Mesothelial cell of epicardium (in vitro differentiated cells): Measurements from ENCODE around the gene FAM76A. TPM values are rescaled to one million over a fixed set of nuclear protein-coding genes. Genes with fewer than 3 reads are reported as not detected.
"Not testable (repeated sequence)": the region's sequence is repeated elsewhere in the genome, so short reads cannot be mapped to it uniquely, and the experiment has no call there.

Experiments
- DNase-seq, 2 experiments: peaks; one replicate each; pipeline ENCODE4 v3.0.0; 2021; ENCODE audit warnings: low spot score in 2 of 2; ENCODE audit not compliant: unreplicated experiment in 2 of 2
- H3K27ac Mint-ChIP-seq: 2 replicates; pipeline ENCODE4 v1.8.0; 2021; ENCODE audit warnings: mixed read lengths
- H3K27me3 Mint-ChIP-seq: 2 replicates; pipeline ENCODE4 v1.8.0; 2021; ENCODE audit warnings: low read depth, mixed read lengths
- H3K36me3 Mint-ChIP-seq: 2 replicates; pipeline ENCODE4 v1.8.0; 2021; ENCODE audit warnings: mixed read lengths
- H3K4me1 Mint-ChIP-seq: 2 replicates; pipeline ENCODE4 v1.8.0; 2021; ENCODE audit warnings: mixed read lengths
- H3K4me3 Mint-ChIP-seq: 2 replicates; pipeline ENCODE4 v1.8.0; 2021; ENCODE audit warnings: mild to moderate bottlenecking, moderate library complexity, mixed read lengths
- H3K9me3 Mint-ChIP-seq: 2 replicates; pipeline ENCODE4 v1.8.0; 2021; ENCODE audit warnings: mixed read lengths
- total RNA-seq: library from RNA; stranded (reverse); gene quantifications from 3 replicates; pipeline ENCODE4 v1.2.1, GENCODE V29; 2021
- TF ChIP-seq, protein P1 (sequence below): fragments of 200-600 bp; sonication (generic); IDR thresholded peaks from one replicate; pipeline ENCODE4 v1.5.0; 2021; ENCODE audit warnings: antibody characterized with exemption; ENCODE audit not compliant: unreplicated experiment

FAM76A gene
- total RNA-seq, 1 donor from 2014 or later, result 12.4 TPM

GRCh38 chr1:27807385-27807784, 81.6 kb downstream of the FAM76A start:
- DNase-seq, result no peak

DNA sequence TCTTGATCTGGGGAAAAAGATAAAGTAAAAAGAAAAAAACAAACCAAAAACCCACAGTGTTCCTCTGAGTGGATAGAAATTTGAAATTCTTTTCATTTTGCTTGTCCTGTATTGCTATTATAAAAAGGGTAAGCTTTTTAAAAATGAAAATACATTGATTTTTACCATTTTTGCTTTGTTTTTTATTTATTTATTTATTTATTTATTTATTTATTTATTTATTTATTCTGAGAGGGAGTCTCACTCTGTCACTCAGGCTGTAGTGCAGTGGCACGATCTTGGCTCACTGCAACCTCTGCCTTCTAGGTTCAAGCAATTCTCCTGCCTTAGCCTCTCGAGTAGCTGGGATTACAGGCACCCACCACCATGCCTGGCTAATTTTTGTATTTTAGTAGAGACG, 82.4 kb downstream of the FAM76A start:
- not testable (repeated sequence) for H3K9me3 Mint-ChIP-seq, H3K4me1 Mint-ChIP-seq, H3K27ac Mint-ChIP-seq, H3K4me3 Mint-ChIP-seq, H3K27me3 Mint-ChIP-seq, DNase-seq
- H3K36me3 Mint-ChIP-seq, result peaks cover 19% of the 10 kb centered on the region

More at GRCh38 chr1:27807385-27807784, 81.6 kb downstream of the FAM76A start:
- no peaks in the 10 kb centered on the region for H3K27me3 Mint-ChIP-seq
- no peak overlapping the region for H3K4me3 Mint-ChIP-seq
- no peaks in the 10 kb centered on the region for H3K9me3 Mint-ChIP-seq
- TF ChIP-seq, protein P1, sequence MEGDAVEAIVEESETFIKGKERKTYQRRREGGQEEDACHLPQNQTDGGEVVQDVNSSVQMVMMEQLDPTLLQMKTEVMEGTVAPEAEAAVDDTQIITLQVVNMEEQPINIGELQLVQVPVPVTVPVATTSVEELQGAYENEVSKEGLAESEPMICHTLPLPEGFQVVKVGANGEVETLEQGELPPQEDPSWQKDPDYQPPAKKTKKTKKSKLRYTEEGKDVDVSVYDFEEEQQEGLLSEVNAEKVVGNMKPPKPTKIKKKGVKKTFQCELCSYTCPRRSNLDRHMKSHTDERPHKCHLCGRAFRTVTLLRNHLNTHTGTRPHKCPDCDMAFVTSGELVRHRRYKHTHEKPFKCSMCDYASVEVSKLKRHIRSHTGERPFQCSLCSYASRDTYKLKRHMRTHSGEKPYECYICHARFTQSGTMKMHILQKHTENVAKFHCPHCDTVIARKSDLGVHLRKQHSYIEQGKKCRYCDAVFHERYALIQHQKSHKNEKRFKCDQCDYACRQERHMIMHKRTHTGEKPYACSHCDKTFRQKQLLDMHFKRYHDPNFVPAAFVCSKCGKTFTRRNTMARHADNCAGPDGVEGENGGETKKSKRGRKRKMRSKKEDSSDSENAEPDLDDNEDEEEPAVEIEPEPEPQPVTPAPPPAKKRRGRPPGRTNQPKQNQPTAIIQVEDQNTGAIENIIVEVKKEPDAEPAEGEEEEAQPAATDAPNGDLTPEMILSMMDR, result no peak
- H3K36me3 Mint-ChIP-seq, result peaks cover 22% of the 10 kb centered on the region
- no peaks in the 10 kb centered on the region for H3K4me1 Mint-ChIP-seq
- H3K27ac Mint-ChIP-seq, result no peak overlapping the region

GRCh38 chr1:27809883-27810282, 84.1 kb downstream of the FAM76A start:
- DNase-seq, result no peak
- Mint-ChIP-seq H3K27ac (no peak overlapping the region), H3K4me3 (no peak overlapping the region), H3K27me3 (no peaks in the 10 kb centered on the region), H3K4me1 (no peaks in the 10 kb centered on the region), H3K9me3 (no peaks in the 10 kb centered on the region), H3K36me3 (peaks cover 19% of the 10 kb centered on the region)
- TF ChIP-seq, protein P1, result no peak

GRCh38 chr1:27811741-27812500, 86.2 kb downstream of the FAM76A start:
- TF ChIP-seq, protein P1, result no peak
- H3K36me3 Mint-ChIP-seq, result peaks cover 17% of the 10 kb centered on the region
- no peaks in the 10 kb centered on the region for H3K9me3 Mint-ChIP-seq
- H3K4me1 Mint-ChIP-seq, result no peaks in the 10 kb centered on the region
- no peak overlapping the region for H3K4me3 Mint-ChIP-seq
- no peak for DNase-seq
- H3K27me3 Mint-ChIP-seq, result no peaks in the 10 kb centered on the region
- no peak overlapping the region for H3K27ac Mint-ChIP-seq

Other genes starting within 250 kb of the FAM76A start
- 97.8 to 102 TPM (median 99.3 TPM) in 3 replicates for gene WASF2, start 235.8 kb upstream of the FAM76A start, total RNA-seq
- gene AHDC1, start 121.8 kb upstream of the FAM76A start, total RNA-seq, result 71.4 to 73.5 TPM (median 72.1 TPM) in 3 replicates
- 0.11 to 0.53 TPM (median 0.20 TPM) in 3 replicates for gene FGR, start 90.8 kb upstream of the FAM76A start, total RNA-seq
- gene IFI6, start 53.8 kb upstream of the FAM76A start, total RNA-seq, result 419 to 500 TPM (median 425 TPM) in 3 replicates
- 25.0 to 26.8 TPM (median 26.1 TPM) in 3 replicates for gene STX12, start 47.3 kb downstream of the FAM76A start, total RNA-seq
- gene PPP1R8, start 104.8 kb downstream of the FAM76A start, total RNA-seq, result 42.9 to 45.7 TPM (median 43.5 TPM) in 3 replicates
- 0.63 to 0.97 TPM (median 0.86 TPM) in 3 replicates for gene THEMIS2, start 146.6 kb downstream of the FAM76A start, total RNA-seq
- gene RPA2, start 188.6 kb downstream of the FAM76A start, total RNA-seq, result 23.1 to 25.8 TPM (median 23.4 TPM) in 3 replicates
- 7.4 to 8.8 TPM (median 8.4 TPM) in 3 replicates for gene SMPDL3B, start 209.0 kb downstream of the FAM76A start, total RNA-seq
- 13.8 to 14.5 TPM (median 14.4 TPM) in 3 replicates for gene XKR8, start 234.0 kb downstream of the FAM76A start, total RNA-seq